HG03354 (cell line): Measurements from ENCODE around the gene PUM1.

Source experiments
- ATAC-seq: cut with Tn5 transposase; IDR thresholded peaks from one replicate; pipeline ENCODE4 v1.9.1; 2021; ENCODE audit warnings: mild to moderate bottlenecking; ENCODE audit not compliant: unreplicated experiment, poor library complexity, severe bottlenecking

Gene PUM1

DNA sequence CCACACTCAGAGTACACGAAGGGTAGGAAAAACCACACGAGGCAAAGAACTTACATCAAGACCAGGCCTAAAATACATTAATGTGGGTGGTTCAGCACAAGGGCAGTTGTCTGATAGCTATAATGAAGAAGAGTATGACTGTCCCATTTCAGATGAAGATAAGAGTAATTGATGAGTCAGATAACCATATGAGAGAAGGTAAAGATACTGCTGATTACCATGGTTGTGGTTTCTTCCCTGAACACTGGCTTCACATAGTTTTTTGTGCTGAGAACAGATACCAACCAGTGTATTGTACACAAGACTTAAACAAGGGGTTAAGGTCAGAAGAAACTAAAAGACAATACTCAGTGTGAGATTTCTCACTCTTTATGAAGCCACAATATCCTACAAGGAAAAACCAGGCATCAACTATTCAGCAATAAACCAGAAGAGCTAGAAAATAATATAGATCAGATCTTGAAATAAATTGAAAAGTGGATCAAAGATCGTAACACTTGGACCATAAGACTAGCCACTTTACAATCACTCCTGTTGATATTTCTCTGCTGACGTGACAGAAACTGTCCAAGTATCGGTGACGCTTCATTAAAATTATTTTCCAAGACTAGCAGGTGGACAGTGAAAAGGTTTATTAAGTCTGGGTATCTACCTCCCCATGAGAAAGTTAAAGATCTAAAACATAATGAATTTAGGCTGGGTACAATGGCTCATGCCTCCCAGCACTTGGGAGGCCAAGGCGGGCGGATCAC, 28.6 kb downstream of the PUM1 start:
- ATAC-seq, result no peak

DNA sequence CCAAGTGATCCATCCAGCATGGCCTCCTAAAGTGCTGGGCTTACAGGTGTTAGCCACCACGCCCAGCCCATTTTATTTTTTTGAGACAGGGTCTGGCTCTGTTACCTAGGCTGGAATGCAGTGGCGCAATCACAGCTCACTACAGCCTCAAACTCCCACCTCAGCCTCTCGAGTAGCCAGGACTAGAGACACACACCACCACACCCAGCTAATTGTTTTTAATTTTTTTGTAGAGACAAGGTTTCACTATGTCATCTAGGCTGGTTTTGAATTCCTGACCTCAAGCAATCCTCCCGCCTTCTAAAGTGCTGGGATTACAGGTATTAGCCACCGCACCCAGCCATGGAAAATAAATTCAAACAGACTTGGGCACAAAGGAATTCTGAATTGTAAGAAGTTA, 31.9 kb downstream of the PUM1 start:
- no peak for ATAC-seq

DNA sequence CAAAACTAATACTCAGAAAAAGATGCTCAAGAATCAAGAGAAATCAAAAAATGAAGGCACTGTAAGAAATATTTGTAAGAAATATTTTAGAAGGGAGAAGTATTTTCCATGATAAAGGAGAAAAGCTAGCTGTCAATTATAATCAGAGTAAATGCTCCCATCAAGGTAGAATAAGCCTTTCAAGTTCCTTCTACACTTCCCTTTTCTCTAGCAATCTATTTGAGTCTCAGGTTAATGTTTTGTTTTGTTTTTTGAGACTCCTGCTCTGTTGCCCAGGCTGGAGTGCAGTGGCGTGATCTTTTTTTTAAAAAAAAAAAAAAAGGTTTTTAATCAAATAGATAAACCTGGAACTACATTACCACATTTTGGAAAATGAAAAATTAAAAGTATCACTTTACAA, 33.3 kb downstream of the PUM1 start:
- no peak for ATAC-seq

DNA sequence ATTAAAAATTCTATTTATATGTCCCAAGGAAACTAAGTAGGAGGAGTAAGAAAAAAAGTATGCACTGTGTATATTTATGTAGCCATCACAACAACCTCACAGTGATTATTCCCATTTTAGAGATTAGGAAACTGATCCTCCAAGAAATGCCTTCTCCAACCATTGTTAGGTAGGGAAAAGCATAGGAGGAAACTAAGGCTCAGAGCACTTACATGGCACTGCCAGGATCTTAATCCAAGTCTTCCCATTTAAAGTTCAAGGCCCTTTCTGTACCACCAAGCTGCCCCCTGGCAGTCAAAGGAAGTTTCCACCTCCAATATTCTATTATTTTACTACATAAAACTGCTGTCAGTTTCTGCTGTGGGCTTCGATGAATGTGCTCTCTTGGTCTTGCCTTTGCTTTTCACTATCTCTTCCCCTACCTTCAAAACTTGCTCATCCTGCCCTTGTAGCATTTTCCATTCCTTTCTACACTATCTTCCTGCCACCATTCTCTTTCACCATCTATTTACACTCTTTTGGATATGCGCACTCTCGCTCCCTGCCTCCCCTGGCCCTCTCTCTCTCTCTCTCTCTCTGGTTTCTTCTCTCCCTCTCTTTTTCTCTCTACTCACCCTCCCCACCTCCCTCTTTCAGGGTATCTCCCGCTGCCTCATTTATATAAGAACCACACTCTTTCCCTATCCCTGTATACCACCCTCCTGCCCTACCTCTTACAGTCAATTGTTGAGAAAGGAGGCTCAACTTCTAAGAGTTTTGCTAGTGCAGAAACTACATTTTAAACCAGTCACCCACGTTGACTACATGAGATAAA, 34.0 kb downstream of the PUM1 start:
- ATAC-seq, result no peak

DNA sequence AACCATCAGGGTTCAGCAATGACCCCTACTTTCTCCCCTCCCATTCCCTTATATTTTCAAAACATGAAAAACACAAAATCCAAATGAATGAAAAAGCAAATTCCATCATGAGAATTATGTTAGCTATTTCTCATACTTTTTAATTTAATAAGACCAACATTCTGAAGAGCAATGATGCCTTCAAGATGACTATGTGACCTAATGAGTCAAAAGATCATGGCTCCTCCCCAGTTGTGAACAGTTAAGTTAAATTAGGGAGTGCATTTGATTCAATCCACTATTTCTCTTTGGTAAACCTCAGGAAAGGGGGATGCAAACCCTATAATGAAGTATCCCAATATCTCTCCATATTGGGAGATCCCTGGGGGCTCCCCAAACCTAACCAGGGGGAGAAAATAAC, 36.5 kb downstream of the PUM1 start:
- ATAC-seq, result no peak

DNA sequence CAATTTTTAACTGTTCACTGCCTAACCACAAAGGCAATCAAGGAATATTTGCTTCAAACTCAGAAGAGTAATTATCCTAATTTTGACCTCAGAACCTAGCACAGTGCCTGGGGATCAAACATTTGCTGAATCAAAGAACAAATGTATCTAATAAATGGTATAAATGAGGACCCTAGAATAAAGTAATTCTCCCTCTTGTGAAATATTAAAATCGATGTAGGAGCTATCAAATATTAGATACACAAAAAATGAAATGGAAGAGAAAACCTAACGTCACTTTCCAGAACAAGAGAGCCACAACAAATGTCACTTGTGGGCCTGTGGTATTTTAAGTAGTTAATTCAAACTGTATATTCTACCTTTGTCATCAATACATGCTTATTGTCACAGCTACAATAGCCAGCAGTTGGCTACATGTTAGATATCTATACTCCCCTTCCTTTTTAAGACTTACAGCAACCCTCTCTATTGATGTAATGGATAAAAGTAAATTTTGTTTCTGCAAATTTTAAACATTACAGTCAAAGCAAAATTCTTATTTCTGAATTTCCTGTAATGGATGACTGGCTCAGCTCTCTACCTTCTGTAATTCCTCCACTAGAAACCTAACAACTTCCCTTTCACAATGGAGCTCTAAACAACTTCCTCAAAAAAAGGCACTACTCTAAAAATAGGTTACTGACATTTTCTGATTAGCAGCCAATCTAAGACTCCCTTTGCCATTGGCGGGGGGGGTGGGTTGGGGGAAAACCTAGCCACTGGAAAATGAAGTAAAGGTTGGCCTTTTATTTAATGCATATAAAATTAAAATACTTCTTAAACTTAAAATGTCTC, 37.6 kb downstream of the PUM1 start:
- ATAC-seq, result no peak

DNA sequence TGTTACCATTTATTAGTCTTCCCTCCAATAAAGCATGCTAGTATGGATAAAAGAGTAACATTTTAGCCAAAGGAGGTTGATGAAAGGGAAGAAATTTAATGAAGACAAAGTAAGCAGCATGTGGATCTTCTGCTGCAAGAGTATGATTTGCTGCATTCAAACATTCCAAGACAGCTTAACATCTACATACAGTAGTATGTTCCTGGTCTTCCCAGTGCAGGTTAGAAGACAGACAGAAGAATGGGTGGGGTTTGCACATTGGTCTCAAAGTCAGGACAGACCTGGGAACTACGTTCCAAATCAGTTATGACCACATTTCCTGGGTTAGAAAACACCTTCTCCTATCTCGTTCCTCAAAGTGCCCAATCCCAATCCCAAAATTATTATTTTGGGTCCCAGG, 43.3 kb downstream of the PUM1 start:
- no peak for ATAC-seq

DNA sequence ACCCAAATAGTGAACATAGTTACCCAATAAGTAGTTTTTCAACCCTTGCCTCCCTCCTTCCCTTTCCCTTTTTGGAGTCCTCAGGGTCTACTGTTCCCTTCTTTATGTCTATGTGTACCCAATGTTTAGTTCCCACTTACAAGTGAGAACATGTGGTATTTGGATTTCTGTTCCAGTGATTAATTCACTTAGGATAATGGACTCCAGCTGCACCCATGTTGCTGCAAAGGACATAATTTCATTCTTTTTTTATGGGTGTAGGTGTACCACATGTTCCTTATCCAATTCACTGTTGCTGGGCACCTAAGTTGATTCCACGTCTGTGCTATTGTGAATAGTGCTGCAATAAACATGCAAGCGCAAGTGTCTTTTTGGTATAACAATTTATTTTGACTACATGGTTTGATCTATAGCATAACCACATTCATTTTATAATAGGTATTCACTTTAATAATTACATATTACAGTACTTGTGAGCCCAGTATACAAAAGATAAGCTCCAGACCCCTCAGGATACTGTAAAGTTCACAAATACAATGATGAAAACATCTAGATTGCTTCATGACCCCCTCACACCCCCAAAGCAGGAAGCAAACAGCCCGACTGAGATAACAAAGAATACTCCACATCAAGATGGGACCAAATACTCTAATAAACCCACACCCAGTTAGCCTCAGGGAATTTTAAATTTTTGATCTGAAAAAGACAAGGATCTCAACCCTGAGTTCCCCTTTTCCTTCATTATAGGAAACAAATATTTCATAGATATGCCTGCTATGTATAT, 45.3 kb downstream of the PUM1 start:
- ATAC-seq, result no peak

DNA sequence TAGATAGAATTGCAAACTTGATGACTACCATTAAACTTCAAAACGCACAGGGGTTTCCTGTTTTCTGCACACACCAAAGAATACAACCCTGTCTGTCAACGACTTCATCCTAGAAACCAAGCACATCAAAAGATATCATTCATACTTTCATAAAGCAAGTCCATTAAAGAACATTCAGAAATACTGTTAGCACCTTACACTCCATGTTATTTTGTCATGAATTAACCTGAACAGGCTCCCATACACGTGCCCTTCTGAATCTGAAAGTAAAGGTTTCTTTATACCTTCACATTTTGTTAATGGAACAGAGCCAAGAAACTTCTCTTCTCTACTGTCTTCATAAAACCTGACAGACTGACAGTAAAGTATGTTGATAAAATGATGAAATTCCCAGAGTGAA, 46.1 kb downstream of the PUM1 start:
- ATAC-seq, result no peak

DNA sequence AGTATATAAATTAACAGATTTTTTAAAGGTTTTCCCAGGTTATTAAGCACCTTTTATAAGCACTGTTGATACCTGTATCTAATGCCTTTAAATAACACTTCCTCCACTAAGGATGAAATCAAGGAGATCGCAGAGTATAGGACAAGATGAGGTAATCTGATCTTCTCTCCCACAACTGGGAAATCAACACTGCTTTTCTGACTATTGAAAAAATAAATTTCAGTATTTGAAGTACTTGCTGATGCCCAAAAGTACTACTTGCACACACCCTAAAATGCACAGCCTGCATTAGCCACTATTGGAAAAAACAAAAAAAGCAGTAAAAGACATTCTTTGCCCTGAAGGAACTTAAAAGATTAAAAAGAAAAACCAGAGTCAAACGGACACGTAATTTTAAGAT, 48.6 kb downstream of the PUM1 start:
- no peak for ATAC-seq

DNA sequence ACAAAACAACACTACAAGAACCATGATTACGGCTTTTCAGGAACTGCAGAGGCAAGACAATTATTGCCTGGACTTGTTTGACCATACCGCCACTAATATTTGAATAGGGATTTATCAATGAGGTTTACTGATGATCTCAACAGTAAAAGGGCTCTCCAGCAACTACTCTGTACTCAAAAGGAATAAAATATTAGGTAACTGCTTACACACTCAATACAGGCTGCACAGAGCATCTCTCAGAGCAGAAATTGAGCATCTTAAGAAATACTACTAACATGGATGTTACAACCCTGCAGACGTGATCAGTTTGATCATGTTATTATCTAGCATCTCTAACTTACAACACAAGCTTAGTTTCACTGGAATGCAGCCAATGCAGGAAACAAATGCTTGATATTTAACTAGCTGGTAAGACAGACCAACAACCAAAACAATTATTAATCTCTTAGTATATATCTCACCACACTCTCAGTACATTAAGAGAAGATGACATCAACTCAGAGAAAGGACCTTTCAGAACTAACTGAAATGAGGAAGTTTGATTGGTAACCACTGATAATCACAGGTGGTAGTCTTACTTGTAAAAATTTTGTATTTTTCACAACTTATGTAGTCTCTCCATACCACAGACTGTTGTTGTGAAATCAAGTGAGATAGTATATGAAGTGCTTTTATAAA, 52.2 kb downstream of the PUM1 start:
- peak; percentile 77 for ATAC-seq

DNA sequence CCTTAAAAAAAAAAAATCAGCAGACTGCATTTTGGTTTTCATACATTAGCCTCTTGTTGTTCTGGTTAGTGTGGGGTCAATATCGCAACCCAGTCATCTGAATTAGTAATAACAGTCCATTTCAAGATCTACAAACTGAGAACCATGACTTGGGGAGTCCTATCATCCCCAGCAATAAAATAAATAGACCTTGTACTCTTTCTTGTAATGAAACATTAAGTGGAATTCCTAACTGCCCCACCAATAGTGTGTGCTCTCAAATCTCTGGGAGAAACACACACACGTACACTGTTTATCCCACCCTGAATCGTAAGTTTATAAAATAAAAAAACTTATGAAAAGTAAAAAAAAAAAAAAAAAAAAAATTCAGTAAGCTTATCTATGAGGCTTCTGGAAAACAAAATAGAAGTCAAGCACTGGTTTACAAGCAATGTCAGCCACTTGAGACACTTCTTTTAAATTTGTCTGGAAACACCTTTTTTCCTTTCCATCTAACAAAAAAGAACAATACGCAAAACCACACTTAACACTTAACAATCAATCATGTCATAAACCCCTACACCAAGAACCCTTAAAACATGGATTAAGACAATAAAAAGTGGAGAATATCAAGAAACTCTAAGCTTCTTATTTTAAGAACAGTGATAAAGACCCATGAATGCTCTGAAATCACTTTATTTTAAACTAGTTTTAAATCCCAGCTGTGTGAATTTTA, 53.1 kb downstream of the PUM1 start:
- ATAC-seq, result no peak

DNA sequence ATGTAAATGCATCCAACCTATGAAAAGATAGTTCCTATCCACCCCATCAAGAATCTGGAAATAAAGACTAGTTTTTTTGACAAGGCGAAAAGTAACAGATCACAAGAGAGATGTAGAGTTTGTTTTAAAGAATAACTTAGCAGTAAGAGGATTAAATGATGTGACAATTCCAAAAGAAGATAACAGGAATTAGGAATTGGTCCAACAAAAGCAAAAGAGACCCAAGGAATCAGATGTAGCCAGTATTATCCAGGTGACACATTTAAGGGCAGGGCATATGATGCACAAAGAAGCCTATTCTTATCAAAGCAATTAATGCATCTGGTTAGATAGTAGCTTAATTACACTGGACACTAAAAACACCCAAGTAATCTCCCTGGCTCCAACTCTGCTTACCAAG, 53.8 kb downstream of the PUM1 start:
- ATAC-seq, result no peak

DNA sequence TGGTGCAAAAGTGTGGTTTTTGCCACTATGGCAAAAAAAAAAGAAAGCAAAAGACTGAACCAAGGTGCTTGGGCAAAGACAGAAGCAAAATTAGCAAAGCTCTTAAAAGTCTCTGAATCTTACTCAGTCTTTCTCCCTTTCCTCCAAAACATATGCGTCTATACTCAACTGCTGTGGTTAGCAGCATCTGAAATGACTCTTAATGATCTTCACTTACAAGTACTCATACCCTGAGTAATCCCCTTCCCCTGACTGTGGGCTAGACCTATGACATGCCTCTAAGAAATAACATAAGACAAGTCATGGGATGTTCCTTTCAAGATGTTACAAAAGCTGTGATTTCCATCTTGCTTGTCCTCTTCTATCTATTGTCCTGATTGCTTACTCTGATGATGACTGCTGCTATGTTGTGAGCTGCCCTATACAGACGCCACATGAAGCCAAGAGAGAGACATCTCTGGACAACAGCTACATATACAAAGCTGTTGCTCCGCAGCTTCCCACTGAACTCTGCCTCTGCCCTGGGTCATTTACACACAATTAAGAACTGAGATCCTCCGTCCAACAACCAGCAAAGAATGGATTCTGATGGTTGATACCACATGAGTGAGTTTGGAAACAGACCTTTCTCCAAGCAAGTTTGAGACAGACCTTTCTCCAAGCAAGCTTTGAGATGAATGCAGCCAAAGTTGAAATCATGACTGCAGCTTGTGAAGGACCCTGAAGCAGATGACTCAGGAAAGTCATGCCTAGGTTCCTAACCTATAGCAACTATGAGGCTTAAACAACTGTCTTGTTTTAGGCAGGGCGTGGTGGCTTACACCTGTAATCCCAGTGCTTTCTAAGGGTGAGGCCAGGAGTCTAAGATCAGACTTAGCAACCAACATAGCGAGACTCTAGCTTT, 55.2 kb downstream of the PUM1 start:
- peak; percentile 49 for ATAC-seq

DNA sequence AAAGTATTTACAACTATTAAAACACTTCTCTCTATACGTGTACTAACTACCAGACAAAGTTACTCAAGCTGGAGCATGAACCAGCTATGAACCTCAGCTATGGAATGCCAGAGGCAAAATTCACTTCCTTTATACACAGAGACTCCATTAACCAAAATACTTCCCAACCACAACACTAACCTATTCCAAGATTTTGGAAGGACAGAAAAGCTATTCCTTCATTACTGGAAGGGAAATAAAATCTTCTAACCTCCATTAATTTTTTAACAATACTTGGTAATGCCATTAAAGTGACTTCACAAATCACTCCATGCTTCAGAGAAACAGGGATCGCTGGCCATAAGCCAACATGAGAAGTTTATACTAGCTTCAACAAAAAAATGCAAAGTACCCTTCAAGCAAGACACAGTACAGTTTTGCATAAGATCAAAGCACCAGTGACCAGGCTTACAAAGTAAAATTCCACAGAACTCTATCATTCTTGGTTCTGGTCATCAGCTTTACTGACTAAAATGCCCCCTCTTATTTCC, 58.0 kb downstream of the PUM1 start:
- ATAC-seq, result no peak

DNA sequence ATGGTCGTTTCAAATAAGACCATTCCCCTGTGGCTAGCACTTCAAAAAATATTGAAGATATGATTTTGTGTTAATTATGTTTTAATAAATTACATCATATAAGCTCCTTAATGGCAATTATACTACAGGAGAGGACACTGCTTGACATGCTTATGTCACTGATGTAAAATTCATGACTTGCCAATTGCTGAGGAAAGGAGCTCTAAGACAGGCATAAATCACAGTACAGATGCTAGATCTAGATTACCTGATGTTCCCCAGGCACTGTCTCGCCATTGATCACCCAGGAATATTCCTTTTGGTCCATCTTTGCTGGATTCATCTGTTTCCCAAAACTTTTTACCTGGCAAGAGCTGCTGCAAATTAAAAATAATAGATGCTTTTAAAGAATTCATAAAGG, 58.8 kb downstream of the PUM1 start:
- ATAC-seq, result no peak

DNA sequence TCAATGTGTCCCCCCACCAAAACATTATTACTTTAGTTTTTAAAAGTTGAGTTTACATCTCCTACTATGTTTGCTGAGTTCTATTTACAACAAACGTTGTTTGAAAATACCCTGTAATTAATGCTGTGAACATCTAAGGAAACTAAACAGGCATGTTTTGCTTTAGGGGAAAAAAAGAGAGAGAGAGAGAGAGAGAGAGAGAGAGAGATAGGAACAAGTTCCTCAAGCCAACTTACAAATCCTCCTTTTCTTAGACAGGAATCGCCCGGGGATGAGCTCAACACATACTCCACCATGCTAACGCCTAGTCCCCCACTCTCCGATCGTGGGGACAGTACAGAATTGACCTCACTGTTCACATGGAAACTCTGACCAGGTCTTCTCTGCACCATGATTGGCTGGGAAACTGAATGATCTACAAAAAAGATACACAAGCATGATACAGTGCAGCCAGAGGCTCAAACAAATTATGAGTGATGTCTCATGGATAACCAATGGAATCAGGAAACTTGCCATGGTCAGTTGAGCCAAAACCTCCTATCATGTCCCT, 59.8 kb downstream of the PUM1 start:
- no peak for ATAC-seq
